ENCODE results near the gene LRP6. TPM values are rescaled to one million over a fixed set of nuclear protein-coding genes. Genes with fewer than 3 reads are reported as not detected.
"Not testable (repeated sequence)": the region's sequence is repeated elsewhere in the genome, so short reads cannot be mapped to it uniquely, and the experiment has no call there.

The LRP6 gene
- 18.4 and 21.2 TPM in 2 replicates for polyA plus RNA-seq (2011; rRNA removed)
- polyA minus RNA-seq (2011; rRNA and poly(A)+ RNA removed) = 145 and 160 TPM in 2 replicates

- TF ChIP-seq CTCF (IDR thresholded peaks at IDR 0.05; ENCODE audit: low read depth, low read length) = no peak
- ChIA-PET POLR2A (interaction anchor here (0.5 to 1.5 kb wide), 27 partner anchors 9 to 471 kb away, joined by 3 to 18 read pairs (median 4); partner anchors contain the start of gene BORCS5), CTCF (interaction anchor here (0.6 to 0.9 kb wide), 3 partner anchors 28 to 60 kb away, joined by 3 to 5 read pairs (median 4); no protein-coding TSS in a partner anchor)
Measured at GRCh38 chr12:12266873-12267741, at the start of gene LRP6. Gene LRP6, minus strand, starts transcription at chr12:12267044. Its CDS starts 309 bp downstream, at chr12:12266735.

GRCh38 chr12:12315838-12316237 lies 49.0 kb upstream of the LRP6 start:
- CTCF ChIA-PET = interaction anchor here (2.1 kb wide), 1 partner anchor 12 kb away, joined by 10 read pairs; no protein-coding TSS in a partner anchor
- TF ChIP-seq CTCF (IDR thresholded peaks at IDR 0.05; ENCODE audit: low read depth, low read length) = no peak
- DNase-seq (ENCODE audit: low read depth, low spot score) = no peak
- Histone ChIP-seq H3K9me3 (ENCODE audit: control insufficient read depth, insufficient read depth, low read length) (no peaks in the 10 kb centered on the region), H3K27ac (ENCODE audit: low read depth, low read length) (no peak overlapping the region), H3K4me3 (ENCODE audit: low read depth, low read length) (no peak overlapping the region), H3K27me3 (ENCODE audit: control insufficient read depth, insufficient read depth, low read length) (no peaks in the 10 kb centered on the region)
- POLR2A ChIA-PET = interaction anchor here (0.7 kb wide), 1 partner anchor 248 kb away, joined by 3 read pairs; no protein-coding TSS in a partner anchor

More at GRCh38 chr12:12266873-12267741, at the start of gene LRP6:
- Histone ChIP-seq H3K27me3 (ENCODE audit: control insufficient read depth, insufficient read depth, low read length) (no peaks in the 10 kb centered on the region), H3K27ac (ENCODE audit: low read depth, low read length) (peak within 1 kb of the TSS; percentile 100), H3K4me3 (ENCODE audit: low read depth, low read length) (peak within 1 kb of the TSS; percentile 99), H3K9me3 (ENCODE audit: control insufficient read depth, insufficient read depth, low read length) (no peaks in the 10 kb centered on the region)
- DNase-seq (ENCODE audit: low read depth, low spot score) = peak; percentile 91

- H3K27ac ChIP-seq (ENCODE audit: low read depth, low read length); H3K4me3 ChIP-seq (ENCODE audit: low read depth, low read length); DNase-seq (ENCODE audit: low read depth, low spot score); H3K27me3 ChIP-seq (ENCODE audit: control insufficient read depth, insufficient read depth, low read length); POLR2A ChIA-PET; CTCF ChIA-PET; H3K9me3 ChIP-seq (ENCODE audit: control insufficient read depth, insufficient read depth, low read length): not testable (repeated sequence)
Measured at GRCh38 chr12:12310695-12311094, 43.9 kb upstream of the LRP6 start.

- no peaks in the 10 kb centered on the region; the same call in 1 of the 2 replicates for H3K9me3 ChIP-seq (ENCODE audit: control insufficient read depth, insufficient read depth, low read length)
- TF ChIP-seq CTCF (IDR thresholded peaks at IDR 0.05; ENCODE audit: low read depth, low read length) = no peak
- no peak overlapping the region for H3K4me3 ChIP-seq (ENCODE audit: low read depth, low read length)
- POLR2A ChIA-PET = no interaction called here
- CTCF ChIA-PET = no interaction called here
- DNase-seq (ENCODE audit: low read depth, low spot score) = no peak
- H3K27ac ChIP-seq (ENCODE audit: low read depth, low read length) = no peak overlapping the region
- H3K27me3 ChIP-seq (ENCODE audit: control insufficient read depth, insufficient read depth, low read length) = no peaks in the 10 kb centered on the region
Measured at GRCh38 chr12:12305568-12306300, 38.9 kb upstream of the LRP6 start.

- TF ChIP-seq CTCF (IDR thresholded peaks at IDR 0.05; ENCODE audit: low read depth, low read length) = no peak
- Histone ChIP-seq H3K4me3 (ENCODE audit: low read depth, low read length) (no peak overlapping the region), H3K27ac (ENCODE audit: low read depth, low read length) (no peak overlapping the region), H3K9me3 (ENCODE audit: control insufficient read depth, insufficient read depth, low read length) (no peaks in the 10 kb centered on the region; the same call in 1 of the 2 replicates), H3K27me3 (ENCODE audit: control insufficient read depth, insufficient read depth, low read length) (no peaks in the 10 kb centered on the region)
- ChIA-PET POLR2A (interaction anchor here (0.6 kb wide), 1 partner anchor 37 kb away, joined by 3 read pairs; no protein-coding TSS in a partner anchor), CTCF (interaction anchor here (0.6 kb wide), 1 partner anchor 344 kb away, joined by 10 read pairs; no protein-coding TSS in a partner anchor)
- no peak for DNase-seq (ENCODE audit: low read depth, low spot score)
Measured at GRCh38 chr12:12302976-12303375, 36.1 kb upstream of the LRP6 start.
